DOHH2 (cell line): ENCODE measurements around the gene QKI.

Source experiments
- H3F3A ChIP-seq: fragments of 200-600 bp; sonication (generic), shearing (Covaris generic); 2 replicates; pipeline ENCODE4 v1.6.0; 2016; ENCODE audit warnings: antibody characterized with exemption, mild to moderate bottlenecking; ENCODE audit not compliant: control insufficient read depth, insufficient read depth
- H3K27ac ChIP-seq: fragments of 200-600 bp; sonication (generic); 2 replicates; pipeline ENCODE4 v1.5.1; 2014; ENCODE audit warnings: low read depth, mild to moderate bottlenecking, low read length, moderate library complexity
- H3K27me3 ChIP-seq: fragments of 200-600 bp; sonication (generic); 2 replicates; pipeline ENCODE4 v1.6.1; 2014; ENCODE audit warnings: mild to moderate bottlenecking, low read length, mixed read lengths; ENCODE audit not compliant: control insufficient read depth
- H3K36me3 ChIP-seq: fragments of 200-600 bp; sonication (generic); 2 replicates; pipeline ENCODE4 v1.6.1; 2014; ENCODE audit warnings: mild to moderate bottlenecking, low read length, moderate library complexity, mixed read lengths; ENCODE audit not compliant: control insufficient read depth
- H3K4me1 ChIP-seq: fragments of 200-600 bp; sonication (generic); 2 replicates; pipeline ENCODE4 v1.6.1; 2014; ENCODE audit warnings: mild to moderate bottlenecking, low read length, mixed read lengths; ENCODE audit not compliant: control insufficient read depth
- H3K4me2 ChIP-seq: fragments of 200-600 bp; sonication (generic); 2 replicates; pipeline ENCODE4 v1.6.0; 2014; ENCODE audit warnings: mild to moderate bottlenecking, low read length, moderate library complexity
- H3K4me3 ChIP-seq: fragments of 200-600 bp; sonication (generic); 2 replicates; pipeline ENCODE4 v1.5.1; 2014; ENCODE audit warnings: mild to moderate bottlenecking, low read length, mixed read lengths
- H3K79me2 ChIP-seq: fragments of 200-600 bp; sonication (generic); 2 replicates; pipeline ENCODE4 v1.6.1; 2014; ENCODE audit warnings: mild to moderate bottlenecking, low read length, mixed read lengths; ENCODE audit not compliant: control insufficient read depth
- H3K9me2 ChIP-seq: fragments of 200-600 bp; sonication (generic); replicated peaks from 2 replicates; pipeline ENCODE4 v1.6.1; 2014; ENCODE audit warnings: mild to moderate bottlenecking, low read length, mixed read lengths; ENCODE audit not compliant: control insufficient read depth
- H3K9me3 ChIP-seq: fragments of 200-600 bp; sonication (generic); 2 replicates; pipeline ENCODE4 v1.6.1; 2014; ENCODE audit warnings: antibody characterized with exemption, low read length, mixed read lengths; ENCODE audit not compliant: control insufficient read depth, insufficient read depth
- H4K20me1 ChIP-seq: fragments of 200-600 bp; sonication (generic); 2 replicates; pipeline ENCODE4 v1.6.0; 2014; ENCODE audit warnings: low read depth, mild to moderate bottlenecking, antibody characterized with exemption, low read length, moderate library complexity; ENCODE audit not compliant: control insufficient read depth, insufficient read depth
- EZH2phosphoT487 ChIP-seq: fragments of 200-600 bp; sonication (generic); IDR thresholded peaks from 2 replicates; pipeline ENCODE4 v1.6.1; 2017; ENCODE audit warnings: borderline replicate concordance, mild to moderate bottlenecking, antibody characterized with exemption, low read length, moderate library complexity, mixed read lengths
- TF ChIP-seq, protein P1 (sequence below): fragments of 200-600 bp; sonication (generic); IDR thresholded peaks from one replicate; pipeline ENCODE4 v1.5.1; 2014; ENCODE audit warnings: antibody characterized with exemption, mild to moderate bottlenecking, low read depth, low read length; ENCODE audit not compliant: poor library complexity, severe bottlenecking

Gene QKI

GRCh38 chr6:163405412-163406309, 8.9 kb upstream of the QKI start:
- no peaks in the 10 kb centered on the region for H3K79me2 ChIP-seq
- no peak overlapping the region; the same call in 1 of the 2 replicates for H3K4me2 ChIP-seq
- H4K20me1 ChIP-seq = no peaks in the 10 kb centered on the region
- no peaks in the 10 kb centered on the region for H3K9me3 ChIP-seq
- no peak overlapping the region for H3K27ac ChIP-seq
- H3K36me3 ChIP-seq = no peaks in the 10 kb centered on the region
- no peak for TF ChIP-seq EZH2phosphoT487
- TF ChIP-seq, protein P1, sequence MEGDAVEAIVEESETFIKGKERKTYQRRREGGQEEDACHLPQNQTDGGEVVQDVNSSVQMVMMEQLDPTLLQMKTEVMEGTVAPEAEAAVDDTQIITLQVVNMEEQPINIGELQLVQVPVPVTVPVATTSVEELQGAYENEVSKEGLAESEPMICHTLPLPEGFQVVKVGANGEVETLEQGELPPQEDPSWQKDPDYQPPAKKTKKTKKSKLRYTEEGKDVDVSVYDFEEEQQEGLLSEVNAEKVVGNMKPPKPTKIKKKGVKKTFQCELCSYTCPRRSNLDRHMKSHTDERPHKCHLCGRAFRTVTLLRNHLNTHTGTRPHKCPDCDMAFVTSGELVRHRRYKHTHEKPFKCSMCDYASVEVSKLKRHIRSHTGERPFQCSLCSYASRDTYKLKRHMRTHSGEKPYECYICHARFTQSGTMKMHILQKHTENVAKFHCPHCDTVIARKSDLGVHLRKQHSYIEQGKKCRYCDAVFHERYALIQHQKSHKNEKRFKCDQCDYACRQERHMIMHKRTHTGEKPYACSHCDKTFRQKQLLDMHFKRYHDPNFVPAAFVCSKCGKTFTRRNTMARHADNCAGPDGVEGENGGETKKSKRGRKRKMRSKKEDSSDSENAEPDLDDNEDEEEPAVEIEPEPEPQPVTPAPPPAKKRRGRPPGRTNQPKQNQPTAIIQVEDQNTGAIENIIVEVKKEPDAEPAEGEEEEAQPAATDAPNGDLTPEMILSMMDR = no peak
- H3K4me3 ChIP-seq = no peak overlapping the region
- no peaks in the 10 kb centered on the region for H3K27me3 ChIP-seq
- no peaks in the 10 kb centered on the region for H3K9me2 ChIP-seq
- no peaks in the 10 kb centered on the region for H3K4me1 ChIP-seq
- no peaks in the 10 kb centered on the region for H3F3A ChIP-seq

GRCh38 chr6:163406366-163406765, 8.2 kb upstream of the QKI start:
- H3K36me3 ChIP-seq = no peaks in the 10 kb centered on the region
- H3K79me2 ChIP-seq = no peaks in the 10 kb centered on the region
- no peaks in the 10 kb centered on the region for H3K27me3 ChIP-seq
- H3K9me2 ChIP-seq = no peaks in the 10 kb centered on the region
- H3K4me3 ChIP-seq = no peak overlapping the region
- H3K4me2 ChIP-seq = no peak overlapping the region; the same call in 1 of the 2 replicates
- H3F3A ChIP-seq = no peaks in the 10 kb centered on the region
- no peaks in the 10 kb centered on the region for H3K4me1 ChIP-seq
- TF ChIP-seq, protein P1 = no peak
- TF ChIP-seq EZH2phosphoT487 = no peak
- no peak overlapping the region for H3K27ac ChIP-seq
- no peaks in the 10 kb centered on the region for H4K20me1 ChIP-seq
- no peaks in the 10 kb centered on the region for H3K9me3 ChIP-seq

DNA sequence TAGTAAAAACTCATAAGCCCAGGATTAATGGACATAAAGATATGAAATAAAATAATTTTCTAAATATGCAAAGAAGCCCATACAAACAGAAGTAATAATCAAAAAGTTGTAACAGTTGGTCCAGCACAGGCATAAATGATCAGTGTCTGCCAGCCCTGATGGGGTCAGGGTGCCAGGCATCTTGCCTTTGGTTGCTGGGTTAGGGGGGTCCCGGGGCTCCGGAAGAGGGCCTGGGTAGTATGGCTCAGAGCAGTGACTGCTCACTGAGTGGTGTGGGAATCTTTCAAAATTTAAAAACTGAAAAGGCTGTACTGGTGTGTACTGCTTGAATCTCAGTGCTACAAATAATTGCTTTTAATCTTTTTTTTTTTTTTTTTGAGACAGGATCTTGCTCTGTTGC, 7.7 kb upstream of the QKI start:
- Histone ChIP-seq H3K79me2 (no peaks in the 10 kb centered on the region), H3K4me3 (no peak overlapping the region), H4K20me1 (no peaks in the 10 kb centered on the region), H3F3A (no peaks in the 10 kb centered on the region), H3K36me3 (no peaks in the 10 kb centered on the region), H3K9me3 (no peaks in the 10 kb centered on the region), H3K9me2 (no peaks in the 10 kb centered on the region), H3K27ac (no peak overlapping the region), H3K4me1 (no peaks in the 10 kb centered on the region), H3K27me3 (no peaks in the 10 kb centered on the region), H3K4me2 (no peak overlapping the region)
- TF ChIP-seq, protein P1 = no peak
- no peak for TF ChIP-seq EZH2phosphoT487
